ENCODE data around the gene MRPS18C.

MRPS18C gene

GRCh38 chr4:83431200-83431599, 24.7 kb upstream of the MRPS18C start:
- no peak for DNase-seq
- Histone ChIP-seq H3K27me3 (replicated peaks) (no peaks in the 10 kb centered on the region), H3K27ac (no peak overlapping the region), H3K4me3 (ENCODE audit: low read depth, low read length) (no peak overlapping the region), H3K36me3 (replicated peaks) (no peaks in the 10 kb centered on the region)
- TF ChIP-seq, protein P1, sequence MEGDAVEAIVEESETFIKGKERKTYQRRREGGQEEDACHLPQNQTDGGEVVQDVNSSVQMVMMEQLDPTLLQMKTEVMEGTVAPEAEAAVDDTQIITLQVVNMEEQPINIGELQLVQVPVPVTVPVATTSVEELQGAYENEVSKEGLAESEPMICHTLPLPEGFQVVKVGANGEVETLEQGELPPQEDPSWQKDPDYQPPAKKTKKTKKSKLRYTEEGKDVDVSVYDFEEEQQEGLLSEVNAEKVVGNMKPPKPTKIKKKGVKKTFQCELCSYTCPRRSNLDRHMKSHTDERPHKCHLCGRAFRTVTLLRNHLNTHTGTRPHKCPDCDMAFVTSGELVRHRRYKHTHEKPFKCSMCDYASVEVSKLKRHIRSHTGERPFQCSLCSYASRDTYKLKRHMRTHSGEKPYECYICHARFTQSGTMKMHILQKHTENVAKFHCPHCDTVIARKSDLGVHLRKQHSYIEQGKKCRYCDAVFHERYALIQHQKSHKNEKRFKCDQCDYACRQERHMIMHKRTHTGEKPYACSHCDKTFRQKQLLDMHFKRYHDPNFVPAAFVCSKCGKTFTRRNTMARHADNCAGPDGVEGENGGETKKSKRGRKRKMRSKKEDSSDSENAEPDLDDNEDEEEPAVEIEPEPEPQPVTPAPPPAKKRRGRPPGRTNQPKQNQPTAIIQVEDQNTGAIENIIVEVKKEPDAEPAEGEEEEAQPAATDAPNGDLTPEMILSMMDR (IDR thresholded peaks at IDR 0.05; ENCODE audit: low read depth, low read length, missing control alignments), result no peak
- in situ Hi-C loops (cut with HindIII; ENCODE audit: low pct_ligation_motif_present, low sequenced_read_pairs), result no loop called here

DNA sequence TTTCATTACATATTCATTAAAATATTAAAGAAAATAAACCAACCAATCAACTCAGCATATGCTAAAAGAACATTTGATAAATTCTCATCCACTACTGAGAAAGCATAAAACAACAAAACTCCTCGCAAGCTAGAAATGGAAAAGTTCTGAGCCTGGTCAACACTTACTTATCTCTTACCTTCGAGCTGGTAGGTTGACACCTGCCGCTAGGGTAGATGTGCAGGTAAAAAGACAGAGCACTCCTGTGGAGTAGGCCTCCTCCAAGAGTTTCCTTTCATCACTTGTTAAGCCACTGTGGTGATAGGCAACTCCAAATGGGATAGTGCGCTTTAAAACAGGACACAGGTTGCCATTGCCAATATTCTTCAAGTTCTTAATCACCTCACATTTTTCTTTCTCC, 19.2 kb upstream of the MRPS18C start:
- Histone ChIP-seq H3K27me3 (replicated peaks) (no peaks in the 10 kb centered on the region), H3K36me3 (replicated peaks) (no peaks in the 10 kb centered on the region), H3K4me3 (ENCODE audit: low read depth, low read length) (no peak overlapping the region), H3K27ac (no peak overlapping the region)
- in situ Hi-C loops (cut with HindIII; ENCODE audit: low pct_ligation_motif_present, low sequenced_read_pairs), result no loop called here
- TF ChIP-seq, protein P1 (IDR thresholded peaks at IDR 0.05; ENCODE audit: low read depth, low read length, missing control alignments), result no peak
- DNase-seq, result no peak

DNA sequence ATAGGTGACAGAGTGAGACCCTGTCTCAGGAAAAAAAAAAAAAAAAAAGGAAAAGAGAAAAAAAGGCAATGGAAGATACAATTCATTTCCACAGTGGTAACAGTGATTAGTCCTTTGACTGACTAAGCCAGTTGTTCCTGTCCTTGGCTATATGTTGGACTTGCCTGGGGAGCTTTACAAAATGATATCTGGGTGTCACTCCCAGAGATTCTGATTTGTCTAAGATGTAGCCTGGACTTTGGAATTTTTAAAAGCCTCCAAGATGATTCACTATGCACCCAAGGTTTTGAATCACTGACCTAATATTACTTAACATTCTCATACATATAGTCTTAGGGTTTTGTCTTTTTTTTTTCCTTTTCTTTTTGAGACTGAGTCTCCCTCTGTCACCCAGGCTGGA, 17.1 kb upstream of the MRPS18C start:
- no peaks in the 10 kb centered on the region for H3K36me3 ChIP-seq (replicated peaks)
- in situ Hi-C loops (cut with HindIII; ENCODE audit: low pct_ligation_motif_present, low sequenced_read_pairs), result no loop called here
- DNase-seq, result no peak
- H3K27ac ChIP-seq, result no peak overlapping the region
- TF ChIP-seq, protein P1 (IDR thresholded peaks at IDR 0.05; ENCODE audit: low read depth, low read length, missing control alignments), result no peak
- H3K27me3 ChIP-seq (replicated peaks), result no peaks in the 10 kb centered on the region
- no peak overlapping the region for H3K4me3 ChIP-seq (ENCODE audit: low read depth, low read length)

DNA sequence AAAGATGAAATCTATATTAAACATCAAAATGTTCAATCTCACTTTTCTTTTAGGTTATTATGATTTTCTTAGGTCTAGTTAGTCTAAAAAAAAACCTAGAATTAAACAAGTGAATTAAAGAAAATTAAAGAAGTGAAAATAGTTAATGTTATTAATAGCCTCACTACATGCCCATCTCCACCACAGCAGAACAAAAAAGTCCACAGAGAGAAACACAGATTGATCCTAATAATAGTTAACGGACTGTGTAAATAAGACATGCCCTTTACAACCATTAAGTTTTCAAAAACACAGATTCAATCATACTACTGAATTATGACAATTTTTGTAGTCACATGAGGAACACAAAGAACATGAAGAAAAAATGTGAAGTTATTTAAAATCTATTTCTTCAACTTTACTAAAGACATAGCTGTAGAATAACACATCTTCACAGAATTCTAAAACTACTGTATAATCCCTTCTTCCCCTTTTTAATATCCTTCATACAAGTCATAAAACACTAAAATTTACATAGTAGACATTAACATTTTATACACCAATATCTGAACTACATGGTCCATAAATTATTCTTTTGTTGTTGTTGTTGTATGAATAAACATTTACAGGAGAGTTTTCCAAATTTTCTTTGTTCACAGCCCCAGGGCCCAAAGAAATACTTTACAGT, 15.6 kb upstream of the MRPS18C start:
- no peaks in the 10 kb centered on the region for H3K36me3 ChIP-seq (replicated peaks)

GRCh38 chr4:83440899-83441298, 15.0 kb upstream of the MRPS18C start:
- in situ Hi-C loops (cut with HindIII; ENCODE audit: low pct_ligation_motif_present, low sequenced_read_pairs), result no loop called here
- Histone ChIP-seq H3K27ac (no peak overlapping the region), H3K27me3 (replicated peaks) (no peaks in the 10 kb centered on the region), H3K4me3 (ENCODE audit: low read depth, low read length) (no peak overlapping the region), H3K36me3 (replicated peaks) (peaks cover 2% of the 10 kb centered on the region)
- no peak for DNase-seq
- TF ChIP-seq, protein P1 (IDR thresholded peaks at IDR 0.05; ENCODE audit: low read depth, low read length, missing control alignments), result no peak

More for the DNA sequence above, 15.6 kb upstream of the MRPS18C start:
- no peak for DNase-seq
- Histone ChIP-seq H3K4me3 (ENCODE audit: low read depth, low read length) (no peak overlapping the region), H3K27ac (no peak overlapping the region), H3K27me3 (replicated peaks) (no peaks in the 10 kb centered on the region)
- TF ChIP-seq, protein P1 (IDR thresholded peaks at IDR 0.05; ENCODE audit: low read depth, low read length, missing control alignments), result no peak
- in situ Hi-C loops (cut with HindIII; ENCODE audit: low pct_ligation_motif_present, low sequenced_read_pairs), result no loop called here

DNA sequence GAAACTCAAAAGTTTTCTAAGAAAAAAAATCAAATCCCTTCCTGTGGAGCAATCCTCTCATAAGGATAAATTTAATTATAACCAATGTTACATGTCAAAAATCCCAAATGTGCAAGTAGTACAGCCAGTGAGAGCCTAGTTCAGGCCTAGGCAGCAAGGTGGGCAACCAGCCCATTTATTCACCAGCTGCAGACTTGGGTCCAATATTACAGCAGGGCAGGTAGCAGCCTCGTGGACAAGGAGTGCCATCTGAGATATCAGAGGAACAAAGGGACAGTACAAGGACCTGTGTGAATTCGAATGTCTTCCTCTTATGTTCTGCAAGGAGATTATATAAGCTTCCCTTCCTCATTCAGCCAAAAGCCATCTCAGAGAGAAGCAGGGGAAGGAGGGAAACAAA, 6.8 kb upstream of the MRPS18C start:
- TF ChIP-seq, protein P1 (IDR thresholded peaks at IDR 0.05; ENCODE audit: low read depth, low read length, missing control alignments), result no peak
- Histone ChIP-seq H3K36me3 (replicated peaks) (peaks cover 2% of the 10 kb centered on the region), H3K4me3 (ENCODE audit: low read depth, low read length) (no peak overlapping the region), H3K27ac (no peak overlapping the region), H3K27me3 (replicated peaks) (no peaks in the 10 kb centered on the region)
- in situ Hi-C loops (cut with HindIII; ENCODE audit: low pct_ligation_motif_present, low sequenced_read_pairs), result no loop called here
- no peak for DNase-seq

All from brain microvascular endothelial cell (primary cell).